ENCODE measurements around the gene DPH7.
"Not testable (repeated sequence)": the region's sequence is repeated elsewhere in the genome, so short reads cannot be mapped to it uniquely, and the experiment has no call there.

DPH7 gene

GRCh38 chr9:137535120-137535428, 43.7 kb downstream of the DPH7 start:
- no peak overlapping the region for H3K4me3 ChIP-seq (ENCODE audit: low read depth, low read length)
- TF ChIP-seq, protein P1, sequence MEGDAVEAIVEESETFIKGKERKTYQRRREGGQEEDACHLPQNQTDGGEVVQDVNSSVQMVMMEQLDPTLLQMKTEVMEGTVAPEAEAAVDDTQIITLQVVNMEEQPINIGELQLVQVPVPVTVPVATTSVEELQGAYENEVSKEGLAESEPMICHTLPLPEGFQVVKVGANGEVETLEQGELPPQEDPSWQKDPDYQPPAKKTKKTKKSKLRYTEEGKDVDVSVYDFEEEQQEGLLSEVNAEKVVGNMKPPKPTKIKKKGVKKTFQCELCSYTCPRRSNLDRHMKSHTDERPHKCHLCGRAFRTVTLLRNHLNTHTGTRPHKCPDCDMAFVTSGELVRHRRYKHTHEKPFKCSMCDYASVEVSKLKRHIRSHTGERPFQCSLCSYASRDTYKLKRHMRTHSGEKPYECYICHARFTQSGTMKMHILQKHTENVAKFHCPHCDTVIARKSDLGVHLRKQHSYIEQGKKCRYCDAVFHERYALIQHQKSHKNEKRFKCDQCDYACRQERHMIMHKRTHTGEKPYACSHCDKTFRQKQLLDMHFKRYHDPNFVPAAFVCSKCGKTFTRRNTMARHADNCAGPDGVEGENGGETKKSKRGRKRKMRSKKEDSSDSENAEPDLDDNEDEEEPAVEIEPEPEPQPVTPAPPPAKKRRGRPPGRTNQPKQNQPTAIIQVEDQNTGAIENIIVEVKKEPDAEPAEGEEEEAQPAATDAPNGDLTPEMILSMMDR (IDR thresholded peaks at IDR 0.05; ENCODE audit: control insufficient read depth, extremely low read depth, insufficient read depth), result no peak
- no peak for DNase-seq (ENCODE audit: low read depth)

- no peak overlapping the region for H3K4me3 ChIP-seq (ENCODE audit: low read depth, low read length)
- DNase-seq (ENCODE audit: low read depth), result peak; percentile 88
- TF ChIP-seq, protein P1 (IDR thresholded peaks at IDR 0.05; ENCODE audit: control insufficient read depth, extremely low read depth, insufficient read depth), result peak; percentile 70
Measured at GRCh38 chr9:137534256-137535119, 44.2 kb downstream of the DPH7 start.

GRCh38 chr9:137532891-137533468, 45.7 kb downstream of the DPH7 start:
- not testable (repeated sequence) for H3K4me3 ChIP-seq (ENCODE audit: low read depth, low read length); DNase-seq (ENCODE audit: low read depth)

DNA sequence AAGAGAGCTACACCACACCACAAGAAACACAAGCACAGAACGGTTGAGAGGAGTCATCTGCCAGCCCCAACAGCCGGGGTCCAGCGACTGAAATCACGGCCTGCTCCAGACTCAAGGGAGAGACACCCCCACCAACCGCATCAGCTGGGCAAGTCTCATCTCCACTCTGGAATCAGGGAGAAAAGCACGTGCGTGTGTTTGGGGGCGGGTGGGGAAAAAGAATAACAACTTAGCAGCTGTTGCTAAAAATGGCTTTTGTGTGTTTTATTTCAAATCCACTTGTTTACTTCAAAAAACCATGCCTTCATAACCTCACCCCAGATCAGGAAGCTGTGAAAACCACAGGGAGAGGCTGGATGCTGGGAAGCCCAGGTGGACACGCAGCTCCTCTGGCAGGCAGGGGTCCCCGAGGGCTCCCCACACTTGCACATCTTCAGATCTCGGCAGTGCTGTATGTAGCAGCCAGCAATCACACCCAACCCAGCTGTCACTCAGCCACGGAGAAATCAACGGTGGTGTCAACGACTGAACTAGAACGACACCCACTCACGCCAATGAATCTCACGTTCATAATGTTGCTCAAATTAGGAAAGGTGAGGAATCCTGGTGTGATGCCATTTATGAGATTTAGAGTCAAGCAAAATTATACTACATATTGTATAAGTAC, 47.5 kb downstream of the DPH7 start:
- TF ChIP-seq, protein P1 (IDR thresholded peaks at IDR 0.05; ENCODE audit: control insufficient read depth, extremely low read depth, insufficient read depth), result no peak
- no peak for DNase-seq (ENCODE audit: low read depth)
- no peak overlapping the region for H3K4me3 ChIP-seq (ENCODE audit: low read depth, low read length)

- TF ChIP-seq, protein P1 (IDR thresholded peaks at IDR 0.05; ENCODE audit: control insufficient read depth, extremely low read depth, insufficient read depth), result no peak
- no peak for DNase-seq (ENCODE audit: low read depth)
Measured at GRCh38 chr9:137530331-137530730, 48.4 kb downstream of the DPH7 start.

DNA sequence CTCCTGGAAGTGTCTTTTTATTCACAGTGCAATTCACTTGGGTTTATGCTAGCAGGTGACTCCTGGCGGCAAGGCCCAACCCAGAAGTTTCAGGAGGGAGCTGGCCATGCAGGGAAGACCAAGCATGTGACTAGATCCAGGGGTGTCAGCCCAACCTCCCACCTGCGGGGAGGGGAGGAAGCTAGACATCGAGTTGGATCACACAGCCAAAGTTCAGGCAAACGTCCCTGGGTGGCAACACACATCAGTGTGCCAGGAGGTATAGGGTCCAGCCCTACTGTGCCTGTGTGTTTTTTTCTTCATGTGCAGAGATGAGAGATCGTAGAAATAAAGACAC, 53.8 kb downstream of the DPH7 start:
- no peak overlapping the region for H3K4me3 ChIP-seq (ENCODE audit: low read depth, low read length)
- DNase-seq (ENCODE audit: low read depth), result no peak
- TF ChIP-seq, protein P1 (IDR thresholded peaks at IDR 0.05; ENCODE audit: control insufficient read depth, extremely low read depth, insufficient read depth), result no peak

More at GRCh38 chr9:137530331-137530730, 48.4 kb downstream of the DPH7 start:
- H3K4me3 ChIP-seq (ENCODE audit: low read depth, low read length), result no peak overlapping the region

- TF ChIP-seq, protein P1 (IDR thresholded peaks at IDR 0.05; ENCODE audit: control insufficient read depth, extremely low read depth, insufficient read depth), result no peak
- H3K4me3 ChIP-seq (ENCODE audit: low read depth, low read length), result no peak overlapping the region
- DNase-seq (ENCODE audit: low read depth), result no peak
Measured at GRCh38 chr9:137524161-137524980, 54.4 kb downstream of the DPH7 start.

All from LNCaP clone FGC (cell line).